Calu3 (cell line): Measurements from ENCODE around the gene APPBP2. TPM values are rescaled to one million over a fixed set of nuclear protein-coding genes. Genes with fewer than 3 reads are reported as not detected.

Experiments
- BruUV-seq: library from RNA; stranded (reverse); fragments of 400-500 nt; replicated peaks from 2 replicates; lab custom pipeline; 2021; lab: Mats Ljungman, UMichigan
- CTCF ChIA-PET: fragments of 300-600 bp; sonication (Branson Sonifier 250); formaldehyde crosslinking; loops from one replicate; lab custom pipeline; 2022; ENCODE audit warnings: antibody characterized with exemption; lab: Charles Lee
- DNase-seq: peaks from one replicate; pipeline ENCODE4 v3.0.0; 2022
- H3K27ac Mint-ChIP-seq: one replicate; pipeline ENCODE4 v1.8.0; 2022; ENCODE audit warnings: mixed read lengths; ENCODE audit not compliant: unreplicated experiment
- H3K27me3 Mint-ChIP-seq: one replicate; pipeline ENCODE4 v1.8.0; 2022; ENCODE audit warnings: mixed read lengths; ENCODE audit not compliant: unreplicated experiment
- H3K36me3 Mint-ChIP-seq: one replicate; pipeline ENCODE4 v1.8.0; 2022; ENCODE audit warnings: mild to moderate bottlenecking, moderate library complexity, mixed read lengths; ENCODE audit not compliant: insufficient read depth, unreplicated experiment
- H3K4me1 Mint-ChIP-seq: one replicate; pipeline ENCODE4 v1.8.0; 2022; ENCODE audit warnings: mild to moderate bottlenecking, low read depth, mixed read lengths; ENCODE audit not compliant: unreplicated experiment
- H3K4me3 Mint-ChIP-seq: one replicate; pipeline ENCODE4 v1.8.0; 2022; ENCODE audit warnings: mild to moderate bottlenecking, low read depth, moderate library complexity, mixed read lengths; ENCODE audit not compliant: unreplicated experiment
- H3K9me3 Mint-ChIP-seq: one replicate; pipeline ENCODE4 v1.8.0; 2022; ENCODE audit warnings: low read depth, mixed read lengths; ENCODE audit not compliant: unreplicated experiment
- intact Hi-C: fragments of 100-400 bp; cut with micrococcal nuclease; formaldehyde crosslinking; loops from one replicate; pipeline ENCODE4 v1.10.0; 2022; ENCODE audit not compliant: unreplicated experiment
- total RNA-seq: library from RNA; stranded (reverse); gene quantifications from 2 replicates; pipeline ENCODE4 v1.2.3, GENCODE V29; 2022
- TF ChIP-seq, protein P1 (sequence below): fragments of 200-600 bp; IDR thresholded peaks from one replicate; pipeline ENCODE4 v1.8.0; 2022; ENCODE audit warnings: antibody characterized with exemption; ENCODE audit not compliant: unreplicated experiment

Gene APPBP2
- total RNA-seq, 1 experiment from 2014 or later, result 24.3 TPM

DNA sequence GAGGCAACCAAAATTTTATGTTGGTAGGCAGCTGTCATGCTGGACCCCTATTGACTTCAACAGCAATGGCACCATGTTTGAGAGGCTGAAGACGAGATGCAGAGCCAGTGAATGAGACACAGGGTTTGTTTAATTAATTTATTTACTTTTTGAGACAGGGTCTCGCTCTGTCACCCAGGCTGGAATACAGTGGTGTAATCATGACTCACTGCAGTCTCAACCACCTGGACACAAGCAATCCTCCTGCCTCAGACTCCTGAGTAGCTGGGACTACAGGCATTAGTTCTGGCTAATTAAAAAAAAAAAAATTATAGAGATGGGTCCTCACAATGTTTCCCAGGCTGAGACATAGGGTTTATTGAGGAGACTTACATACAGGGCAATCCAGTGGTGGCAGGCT is 37.7 kb upstream of the APPBP2 start:
- Mint-ChIP-seq H3K36me3 (no peaks in the 10 kb centered on the region), H3K4me3 (no peak overlapping the region), H3K9me3 (no peaks in the 10 kb centered on the region), H3K27me3 (no peaks in the 10 kb centered on the region), H3K4me1 (peaks cover 7% of the 10 kb centered on the region), H3K27ac (no peak overlapping the region)
- BruUV-seq, result no TSS peak
- CTCF ChIA-PET, result interaction anchor here (0.7 kb wide), 1 partner anchor 41 kb away, joined by 6 read pairs; no protein-coding TSS in a partner anchor
- TF ChIP-seq, protein P1, sequence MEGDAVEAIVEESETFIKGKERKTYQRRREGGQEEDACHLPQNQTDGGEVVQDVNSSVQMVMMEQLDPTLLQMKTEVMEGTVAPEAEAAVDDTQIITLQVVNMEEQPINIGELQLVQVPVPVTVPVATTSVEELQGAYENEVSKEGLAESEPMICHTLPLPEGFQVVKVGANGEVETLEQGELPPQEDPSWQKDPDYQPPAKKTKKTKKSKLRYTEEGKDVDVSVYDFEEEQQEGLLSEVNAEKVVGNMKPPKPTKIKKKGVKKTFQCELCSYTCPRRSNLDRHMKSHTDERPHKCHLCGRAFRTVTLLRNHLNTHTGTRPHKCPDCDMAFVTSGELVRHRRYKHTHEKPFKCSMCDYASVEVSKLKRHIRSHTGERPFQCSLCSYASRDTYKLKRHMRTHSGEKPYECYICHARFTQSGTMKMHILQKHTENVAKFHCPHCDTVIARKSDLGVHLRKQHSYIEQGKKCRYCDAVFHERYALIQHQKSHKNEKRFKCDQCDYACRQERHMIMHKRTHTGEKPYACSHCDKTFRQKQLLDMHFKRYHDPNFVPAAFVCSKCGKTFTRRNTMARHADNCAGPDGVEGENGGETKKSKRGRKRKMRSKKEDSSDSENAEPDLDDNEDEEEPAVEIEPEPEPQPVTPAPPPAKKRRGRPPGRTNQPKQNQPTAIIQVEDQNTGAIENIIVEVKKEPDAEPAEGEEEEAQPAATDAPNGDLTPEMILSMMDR, result no peak
- DNase-seq, result no peak
- intact Hi-C loops, result loop anchor here (5.0 kb wide), 1 partner anchor 36 kb away; the partner anchor contains the start of gene APPBP2

DNA sequence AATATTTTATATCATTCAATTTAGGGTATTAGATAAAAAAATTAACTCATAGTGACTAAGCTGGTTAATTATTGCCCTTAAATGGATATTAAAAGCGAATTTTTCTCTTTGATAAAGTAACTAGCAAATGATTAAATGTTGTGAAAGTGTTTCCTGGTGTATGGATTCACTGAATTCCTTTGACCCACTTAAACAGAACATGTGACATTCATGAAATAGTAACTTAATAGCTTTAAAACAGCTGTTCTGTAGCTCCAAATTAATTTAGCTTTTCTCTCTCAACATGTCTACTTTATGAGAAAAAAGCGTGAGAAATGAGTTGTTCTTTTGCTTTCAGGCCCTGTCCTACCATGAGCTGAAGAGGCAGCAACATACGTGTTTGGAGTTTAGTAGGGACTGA is 36.4 kb upstream of the APPBP2 start:
- CTCF ChIA-PET, result interaction anchor here (0.7 to 1.4 kb wide), 4 partner anchors 8 to 72 kb away, joined by 3 to 5 read pairs (median 4); partner anchors contain the start of gene APPBP2
- Mint-ChIP-seq H3K9me3 (no peaks in the 10 kb centered on the region), H3K4me3 (no peak overlapping the region), H3K27ac (no peak overlapping the region), H3K36me3 (no peaks in the 10 kb centered on the region), H3K27me3 (no peaks in the 10 kb centered on the region), H3K4me1 (peaks cover 7% of the 10 kb centered on the region)
- no peak for DNase-seq
- TF ChIP-seq, protein P1, result no peak
- no TSS peak for BruUV-seq
- intact Hi-C loops, result loop anchor here (5.0 kb wide), 1 partner anchor 35 kb away; the partner anchor contains the start of gene APPBP2

DNA sequence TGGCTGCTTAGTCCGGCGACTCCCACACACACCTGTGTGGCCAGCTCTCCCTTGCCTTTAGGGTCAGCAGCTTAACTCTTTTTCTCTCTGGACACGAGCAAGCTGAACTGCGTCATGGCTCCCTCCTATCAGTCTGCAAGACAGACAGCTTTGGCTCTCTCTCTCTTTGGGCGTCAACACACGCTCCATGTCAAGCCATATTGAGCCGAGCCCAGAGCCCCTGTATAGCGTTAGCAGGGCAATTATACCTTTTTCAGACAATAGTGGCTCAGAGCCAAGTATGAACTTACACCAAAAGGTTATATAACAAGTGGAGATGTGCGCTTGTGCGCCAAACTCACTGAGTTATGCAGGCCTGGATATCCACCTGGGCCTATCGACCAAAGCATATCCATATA is 34.8 kb upstream of the APPBP2 start:
- BruUV-seq, result no TSS peak
- TF ChIP-seq, protein P1, result no peak
- Mint-ChIP-seq H3K4me1 (peaks cover 7% of the 10 kb centered on the region), H3K27me3 (no peaks in the 10 kb centered on the region), H3K36me3 (peaks cover 4% of the 10 kb centered on the region), H3K4me3 (peak overlapping the region; percentile 50), H3K9me3 (no peaks in the 10 kb centered on the region), H3K27ac (no peak overlapping the region)
- intact Hi-C loops, result loop anchor here (5.0 kb wide), 1 partner anchor 34 kb away; the partner anchor contains the start of gene APPBP2
- CTCF ChIA-PET, result no interaction called here
- no peak for DNase-seq

DNA sequence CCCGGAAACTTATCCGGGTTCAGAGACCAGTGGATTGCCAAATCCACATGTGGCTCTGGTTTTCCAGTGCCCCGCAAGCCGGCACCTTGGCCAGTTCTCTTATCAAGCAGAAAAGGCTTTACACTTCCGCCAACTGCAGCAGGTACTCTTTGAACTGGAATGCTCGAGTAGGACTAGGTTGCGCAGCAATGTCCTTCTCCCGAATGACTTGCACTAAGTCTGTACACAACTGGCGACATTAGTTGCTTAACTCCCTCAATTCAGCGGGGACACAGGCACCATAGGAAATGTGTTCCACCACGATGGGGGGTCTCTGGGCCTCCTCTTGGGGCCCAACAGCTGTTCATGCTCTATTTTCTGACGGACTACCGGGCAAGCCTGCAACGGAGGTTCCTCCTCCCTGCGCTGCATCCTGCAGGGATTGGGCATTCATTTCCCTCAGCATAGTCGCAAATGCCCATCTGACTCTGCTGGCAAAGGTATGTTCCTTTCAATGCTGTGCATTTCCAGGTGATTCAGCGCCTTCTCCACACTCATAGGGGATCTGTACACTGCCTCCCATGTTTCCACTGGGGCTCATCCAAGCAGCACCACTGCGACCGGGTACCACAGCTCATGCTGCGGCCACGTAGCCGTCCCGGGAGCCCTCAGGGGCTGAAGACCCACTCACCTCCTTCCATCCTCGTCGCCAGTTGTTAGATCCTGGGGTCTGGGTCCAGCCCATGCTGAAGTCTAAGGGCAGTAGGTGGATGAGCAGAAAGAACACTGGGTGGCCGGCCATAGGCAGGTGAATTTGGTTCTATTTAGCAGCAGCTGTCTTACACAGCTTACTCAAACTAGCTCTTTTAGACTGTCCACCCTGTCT is 34.2 kb upstream of the APPBP2 start:
- H3K27ac Mint-ChIP-seq, result no peak overlapping the region
- BruUV-seq, result no TSS peak
- peak overlapping the region; percentile 50 for H3K4me3 Mint-ChIP-seq
- CTCF ChIA-PET, result interaction anchor here (0.7 kb wide), 1 partner anchor 1410 kb away, joined by 7 read pairs; no protein-coding TSS in a partner anchor
- intact Hi-C loops, result loop anchor here (5.0 kb wide), 1 partner anchor 33 kb away; the partner anchor contains the start of gene APPBP2
- H3K4me1 Mint-ChIP-seq, result peaks cover 7% of the 10 kb centered on the region
- H3K9me3 Mint-ChIP-seq, result no peaks in the 10 kb centered on the region
- TF ChIP-seq, protein P1, result no peak
- H3K36me3 Mint-ChIP-seq, result peaks cover 5% of the 10 kb centered on the region
- no peaks in the 10 kb centered on the region for H3K27me3 Mint-ChIP-seq
- no peak for DNase-seq
